WTC11 (cell line): Measurements from ENCODE around the gene SMAD3. TPM values are rescaled to one million over a fixed set of nuclear protein-coding genes. Genes with fewer than 3 reads are reported as not detected.

Source experiments
- ATAC-seq: fragments of 200-7000 bp; cut with Tn5 transposase; 2 replicates; pipeline ENCODE4 v1.10.0; 2021; ENCODE audit warnings: mild to moderate bottlenecking, moderate library complexity
- CTCF ChIA-PET: fragments of 300-600 bp; sonication (Branson Sonifier 250); formaldehyde crosslinking; loops from one replicate; lab custom pipeline; 2021; ENCODE audit warnings: antibody characterized with exemption; lab: Charles Lee
- POLR2A ChIA-PET: fragments of 350-600 bp; sonication (Branson Sonifier 250); formaldehyde crosslinking; loops from one replicate; lab custom pipeline; 2021; ENCODE audit warnings: antibody characterized with exemption; lab: Charles Lee
- DNase-seq: peaks from one replicate; pipeline ENCODE4 v3.0.0; 2021; ENCODE audit warnings: low spot score
- H3K27ac Mint-ChIP-seq: 2 replicates; pipeline ENCODE4 v1.8.0; 2021; ENCODE audit warnings: mixed read lengths
- H3K27me3 Mint-ChIP-seq: 2 replicates; pipeline ENCODE4 v1.8.0; 2021; ENCODE audit warnings: low read depth, mild to moderate bottlenecking, moderate library complexity, mixed read lengths
- H3K36me3 Mint-ChIP-seq: 2 replicates; pipeline ENCODE4 v1.8.0; 2021; ENCODE audit warnings: mixed read lengths
- H3K4me1 Mint-ChIP-seq: 2 replicates; pipeline ENCODE4 v1.8.0; 2022; ENCODE audit warnings: mixed read lengths
- H3K4me3 Mint-ChIP-seq: 2 replicates; pipeline ENCODE4 v1.8.0; 2021; ENCODE audit warnings: mild to moderate bottlenecking, moderate library complexity, mixed read lengths
- H3K9me3 Mint-ChIP-seq: 2 replicates; pipeline ENCODE4 v1.8.0; 2021; ENCODE audit warnings: mixed read lengths
- AFF4 ChIP-seq: sonication (generic); formaldehyde crosslinking; IDR thresholded peaks from 2 replicates; pipeline ENCODE4 v1.8.1; 2023; ENCODE audit warnings: mild to moderate bottlenecking, missing genetic modification reagents, borderline replicate concordance
- ARID4B ChIP-seq: sonication (generic); formaldehyde crosslinking; IDR thresholded peaks from 2 replicates; pipeline ENCODE4 v1.8.0; 2023; ENCODE audit warnings: missing genetic modification reagents, mild to moderate bottlenecking, borderline replicate concordance
- ATF2 ChIP-seq: sonication (generic); formaldehyde crosslinking; IDR thresholded peaks from 2 replicates; pipeline ENCODE4 v1.8.1; 2022; ENCODE audit warnings: low read depth, missing genetic modification reagents, borderline replicate concordance
- ATF6 ChIP-seq: sonication (generic); formaldehyde crosslinking; IDR thresholded peaks from 2 replicates; pipeline ENCODE4 v1.8.1; 2023; ENCODE audit warnings: mild to moderate bottlenecking, missing genetic modification reagents
- EMX1 ChIP-seq: fragments of 250-450 bp; sonication (Bioruptor Pico); IDR thresholded peaks from 2 replicates; pipeline ENCODE4 v1.8.0; 2021; ENCODE audit warnings: mild to moderate bottlenecking
- ESRRA ChIP-seq: sonication (generic); formaldehyde crosslinking; IDR thresholded peaks from 2 replicates; pipeline ENCODE4 v1.8.1; 2022; ENCODE audit warnings: mild to moderate bottlenecking, missing genetic modification reagents, borderline replicate concordance
- ETV6 ChIP-seq: sonication (generic); formaldehyde crosslinking; IDR thresholded peaks from 2 replicates; pipeline ENCODE4 v1.8.1; 2022; ENCODE audit warnings: mild to moderate bottlenecking, missing genetic modification reagents
- MXD4 ChIP-seq: fragments of 250-450 bp; sonication (Bioruptor Pico); IDR thresholded peaks from 2 replicates; pipeline ENCODE4 v1.8.0; 2021; ENCODE audit warnings: mild to moderate bottlenecking, moderate library complexity, borderline replicate concordance
- NFE2L1 ChIP-seq: sonication (generic); formaldehyde crosslinking; IDR thresholded peaks from 2 replicates; pipeline ENCODE4 v1.8.1; 2023; ENCODE audit warnings: missing genetic modification reagents
- USF2 ChIP-seq: sonication (generic); formaldehyde crosslinking; IDR thresholded peaks from 2 replicates; pipeline ENCODE4 v1.8.1; 2023; ENCODE audit warnings: mild to moderate bottlenecking, missing genetic modification reagents, moderate library complexity
- ZNF425 ChIP-seq: fragments of 250-450 bp; sonication (Bioruptor Pico); conservative IDR thresholded peaks from 2 replicates; pipeline ENCODE4 v1.9.0; 2021; ENCODE audit warnings: mild to moderate bottlenecking
- total RNA-seq: library from RNA; stranded (reverse); gene quantifications from 3 replicates; pipeline ENCODE4 v1.2.3, GENCODE V29; 2021

SMAD3 gene
- total RNA-seq, 1 experiment from 2014 or later: 34.6 TPM

GRCh38 chr15:67072958-67073357 lies 7.6 kb downstream of the SMAD3 start:
- ATAC-seq (no peak), DNase-seq (no peak)
- no peak for TF ChIP-seq ESRRA (CRISPR knock-in tag)
- no peak for TF ChIP-seq EMX1
- no peak for TF ChIP-seq AFF4 (CRISPR knock-in tag)
- no peak for TF ChIP-seq USF2
- TF ChIP-seq ETV6 (CRISPR knock-in tag): no peak
- TF ChIP-seq NFE2L1 (CRISPR knock-in tag): no peak
- no peak for TF ChIP-seq ARID4B (CRISPR knock-in tag)
- no peak for TF ChIP-seq MXD4
- TF ChIP-seq ATF2 (CRISPR knock-in tag): no peak
- TF ChIP-seq ATF6: no peak
- no peak for TF ChIP-seq ZNF425 (CRISPR knock-in tag)
- H3K27ac Mint-ChIP-seq: peak overlapping the region; percentile 75; the same call in 1 of the 2 replicates
- no peaks in the 10 kb centered on the region for H3K9me3 Mint-ChIP-seq
- POLR2A ChIA-PET: no interaction called here
- H3K36me3 Mint-ChIP-seq: peaks cover 6% of the 10 kb centered on the region
- H3K4me3 Mint-ChIP-seq: no peak overlapping the region
- CTCF ChIA-PET: no interaction called here
- peaks cover 75% of the 10 kb centered on the region for H3K4me1 Mint-ChIP-seq
- peaks cover 1% of the 10 kb centered on the region for H3K27me3 Mint-ChIP-seq
